ENCODE measurements around the gene EFHD1.
"Not testable (repeated sequence)": the region's sequence is repeated elsewhere in the genome, so short reads cannot be mapped to it uniquely, and the experiment has no call there.

EFHD1 gene

DNA sequence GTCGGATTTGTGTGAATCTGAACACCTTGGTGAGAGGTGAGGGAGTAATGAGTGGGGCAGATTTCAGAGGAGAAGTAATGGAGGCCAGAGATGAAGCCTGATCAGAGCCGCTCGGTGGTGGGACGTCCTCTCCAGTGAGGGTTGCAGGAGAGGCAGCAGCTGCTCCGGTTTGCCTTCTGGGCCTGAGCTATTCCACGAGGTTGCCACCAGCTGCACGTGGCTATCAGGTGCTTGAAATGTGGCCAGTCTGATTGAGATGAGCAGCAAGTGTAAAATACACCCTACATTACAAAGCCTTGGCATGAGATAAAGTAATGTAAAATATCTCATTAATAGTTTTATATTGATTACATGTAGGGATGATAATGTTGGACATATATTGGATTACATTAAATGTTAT is 10.8 kb upstream of the EFHD1 start:
- no peak for DNase-seq

DNA sequence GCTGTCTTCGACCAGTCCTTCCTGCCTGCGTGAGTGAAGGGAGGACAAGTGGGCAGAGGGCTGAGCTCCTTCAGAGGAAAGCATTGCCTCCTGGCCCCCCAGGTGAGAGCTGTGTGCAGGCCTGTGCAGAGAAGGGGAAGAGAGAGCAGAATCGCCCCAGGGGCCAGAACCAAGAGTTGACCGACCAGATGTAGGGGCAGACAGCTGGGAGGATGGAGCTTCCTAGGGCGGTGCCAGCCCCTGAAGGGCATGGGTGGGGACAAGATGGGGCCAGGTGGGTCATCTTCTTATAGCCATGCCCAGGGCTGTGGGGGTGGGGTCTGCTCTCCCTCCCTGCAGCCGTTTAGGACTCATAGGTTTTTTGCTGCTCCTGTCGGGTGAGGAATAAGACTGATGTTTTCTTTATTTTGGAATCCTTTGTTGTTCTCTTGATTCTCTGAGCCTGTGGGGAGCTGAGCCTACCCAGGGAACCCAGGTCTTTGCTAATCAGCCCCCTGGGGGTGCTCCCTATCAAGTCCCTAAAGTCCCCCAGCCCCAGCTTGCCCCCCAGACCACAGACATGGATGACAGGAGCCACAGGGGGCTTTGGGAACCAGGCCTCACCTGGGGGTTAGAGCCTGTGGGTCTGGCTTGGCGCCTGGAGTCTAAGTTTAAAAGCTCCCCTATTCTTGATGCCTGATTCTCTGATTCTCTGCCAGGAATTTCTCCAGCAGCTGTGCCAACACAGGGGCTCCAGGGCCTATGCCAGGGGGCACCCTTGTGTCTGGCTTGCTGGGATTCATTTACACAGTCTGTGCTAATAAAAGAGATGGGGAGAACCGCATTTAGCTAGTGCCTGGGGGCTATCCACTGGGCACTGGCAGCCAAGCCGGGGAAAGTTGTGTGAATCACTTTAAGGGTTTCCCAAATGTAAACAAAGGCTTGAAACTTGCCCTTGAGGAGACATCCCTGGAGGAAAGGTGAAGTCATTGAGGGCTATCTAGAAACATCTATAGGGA is 9.3 kb upstream of the EFHD1 start:
- DNase-seq = no peak

DNA sequence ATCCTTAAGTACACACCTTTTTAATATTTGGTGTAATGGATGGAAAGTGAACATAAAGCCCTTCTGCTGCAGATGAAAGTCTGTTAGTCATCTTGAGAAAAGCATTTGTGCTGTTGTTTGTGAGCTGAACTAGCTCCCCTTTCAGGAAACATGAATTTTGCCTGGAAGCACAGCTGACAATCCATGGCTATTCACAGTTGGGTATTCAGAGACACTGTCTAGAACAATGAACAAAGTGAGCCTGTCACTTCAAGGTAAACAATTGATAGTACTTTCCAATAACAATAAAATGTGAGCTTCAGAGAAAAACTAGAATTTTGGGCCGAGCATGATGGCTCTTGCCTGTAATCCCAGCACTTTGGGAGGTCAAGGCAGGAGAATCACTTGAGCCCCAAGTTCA is 6.8 kb upstream of the EFHD1 start:
- no peak for DNase-seq

DNA sequence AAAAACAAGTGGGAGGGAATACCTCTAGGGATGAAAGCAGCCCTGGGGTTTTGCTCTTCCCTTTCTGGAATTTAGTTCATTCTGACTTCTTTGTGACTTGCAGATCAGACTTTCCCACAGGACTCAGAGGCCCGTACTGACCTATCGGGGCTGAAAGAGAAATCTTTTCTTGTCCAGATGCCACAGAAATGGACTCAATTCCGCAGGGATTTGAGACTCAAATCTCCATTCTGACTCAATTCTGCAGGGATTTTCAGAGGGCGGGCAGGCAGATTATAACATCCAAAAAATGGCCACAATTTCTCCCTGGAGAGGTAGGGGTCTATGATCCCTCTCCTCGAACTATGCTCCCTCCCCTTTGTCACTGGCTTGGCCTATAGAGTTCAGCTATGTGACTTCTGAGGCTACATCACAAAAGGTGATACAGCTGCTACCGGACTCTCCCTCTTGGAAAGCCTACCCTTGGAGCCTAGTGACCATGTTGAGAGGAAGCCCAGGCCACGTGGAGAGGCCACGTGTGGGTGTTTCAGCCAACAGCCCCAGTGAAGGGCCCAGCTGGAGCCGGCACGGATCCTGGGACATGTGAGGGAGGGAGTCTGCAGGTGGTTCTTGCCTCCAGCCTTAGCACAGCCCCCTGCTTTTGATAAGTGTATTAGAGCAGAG is 4.8 kb upstream of the EFHD1 start:
- no peak for DNase-seq

DNA sequence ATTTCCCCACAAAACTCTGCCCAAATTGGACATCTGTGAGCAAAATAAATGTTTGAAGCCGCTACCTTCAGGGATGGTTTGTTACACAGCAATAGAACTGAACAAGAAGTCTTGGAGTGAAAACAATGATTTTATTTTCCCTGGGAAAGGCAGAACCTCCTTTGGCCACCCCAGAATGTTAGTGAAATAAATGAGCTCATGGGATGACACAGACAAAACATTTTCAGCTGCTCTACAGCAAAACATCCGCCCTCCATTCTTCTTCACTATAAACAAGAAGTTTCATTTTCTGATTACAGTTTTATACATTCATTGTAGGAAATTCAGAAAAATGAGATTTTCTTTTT is 4.3 kb upstream of the EFHD1 start:
- DNase-seq = no peak

DNA sequence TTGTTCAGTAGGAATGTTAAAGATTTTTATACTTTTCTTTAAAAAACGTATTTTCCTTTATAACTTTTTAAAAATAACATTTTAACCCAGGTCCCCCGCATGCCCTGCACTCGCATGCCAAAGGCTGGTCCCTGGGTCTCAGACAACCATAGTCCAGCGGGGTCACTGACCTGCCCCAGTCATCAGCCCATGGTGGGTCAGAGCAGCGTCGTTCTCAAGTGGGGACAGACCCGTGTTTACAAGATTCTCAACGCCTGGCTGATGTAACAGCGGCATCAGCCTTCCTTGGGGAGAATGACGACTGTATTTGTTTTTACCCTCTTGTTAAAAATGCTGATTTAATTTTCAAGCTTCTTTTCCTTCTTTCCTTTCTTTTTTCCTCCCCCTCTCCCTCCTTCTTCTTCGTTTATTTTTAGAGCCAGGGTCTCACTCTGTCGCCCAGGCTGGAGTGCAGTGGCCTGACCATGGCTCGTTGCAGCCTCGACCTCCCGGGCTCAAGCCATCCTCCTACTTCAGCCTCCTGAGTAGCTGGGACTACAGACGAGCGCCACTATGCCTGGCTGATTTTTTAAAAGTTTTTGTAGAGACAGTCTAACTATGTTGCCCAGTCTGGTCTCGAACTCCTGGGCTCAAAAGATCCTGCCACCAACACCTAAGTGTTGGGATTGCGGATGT is 1.0 kb upstream of the EFHD1 start:
- DNase-seq = no peak

DNA sequence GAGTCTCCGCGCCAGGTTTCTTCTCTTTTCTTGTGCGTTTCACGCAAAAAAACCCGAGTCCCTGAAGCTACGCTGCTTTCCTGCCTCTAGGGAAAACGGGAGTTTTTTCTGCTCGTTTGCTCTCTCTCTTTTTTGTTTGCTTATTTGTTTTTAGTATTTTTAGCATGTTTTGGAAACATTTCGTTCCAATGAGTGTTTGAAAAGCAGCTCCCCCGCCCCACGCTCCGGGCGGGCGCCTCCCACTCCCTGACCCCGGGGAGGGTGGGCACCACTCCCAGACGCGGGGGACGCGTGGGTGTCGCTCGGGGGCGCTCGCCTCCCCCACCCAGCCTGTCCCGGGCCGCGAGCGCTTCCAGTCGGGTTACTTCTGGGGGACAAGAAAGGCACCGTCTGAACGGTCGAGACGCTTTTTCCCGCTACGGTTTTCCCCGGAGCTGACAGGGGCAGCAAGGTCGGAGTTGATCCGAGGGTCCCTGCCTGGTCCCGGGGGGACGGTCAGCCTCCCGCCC is 446 bp upstream of the EFHD1 start:
- no peak for DNase-seq

DNA sequence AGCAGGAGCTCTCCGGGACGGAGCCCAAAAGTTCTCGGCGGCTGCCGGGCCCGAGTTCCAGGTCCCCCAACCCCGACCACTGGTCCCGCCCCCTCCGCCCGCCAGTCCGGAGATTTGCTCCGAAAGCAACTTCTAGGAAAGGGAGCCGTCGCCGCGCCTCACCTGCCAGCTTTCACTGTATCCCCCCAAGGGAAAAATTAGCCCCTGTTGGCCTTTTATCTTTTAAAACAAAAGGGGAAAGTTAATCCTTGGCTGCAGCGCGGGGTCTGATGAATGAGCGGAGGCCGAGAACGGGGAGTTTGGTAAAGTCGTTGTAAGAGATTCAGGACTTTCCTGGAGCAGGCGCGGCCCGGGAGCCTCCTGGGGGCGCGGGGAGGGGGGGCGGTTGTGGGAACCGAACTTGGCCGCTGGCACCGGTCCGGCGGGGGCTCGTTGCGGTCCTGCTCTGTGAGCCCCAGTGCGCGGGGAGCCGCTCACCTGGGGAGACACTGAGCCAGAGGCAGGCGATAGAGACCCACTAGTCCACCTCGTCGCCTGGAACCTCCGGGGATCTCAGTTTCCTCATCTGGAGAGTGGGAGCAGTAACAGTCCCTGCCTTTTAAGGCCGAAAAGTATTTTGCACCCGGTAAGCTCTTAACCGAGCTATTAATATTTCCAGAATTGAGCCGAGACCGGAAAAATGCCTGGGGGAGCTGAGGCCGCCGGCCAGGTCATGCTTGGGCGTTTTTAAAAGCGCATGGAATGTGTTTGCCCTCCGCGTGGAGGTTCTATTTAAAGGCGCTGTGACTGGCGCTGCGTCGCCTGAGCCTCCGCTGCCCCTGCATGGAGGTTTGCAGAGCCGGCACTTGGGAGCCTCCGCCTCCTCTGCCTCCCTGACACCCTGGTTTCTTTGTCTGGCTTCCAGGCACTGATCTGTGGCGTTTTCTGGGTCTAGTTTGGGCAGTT is 1.1 kb downstream of the EFHD1 start:
- no peak for DNase-seq

DNA sequence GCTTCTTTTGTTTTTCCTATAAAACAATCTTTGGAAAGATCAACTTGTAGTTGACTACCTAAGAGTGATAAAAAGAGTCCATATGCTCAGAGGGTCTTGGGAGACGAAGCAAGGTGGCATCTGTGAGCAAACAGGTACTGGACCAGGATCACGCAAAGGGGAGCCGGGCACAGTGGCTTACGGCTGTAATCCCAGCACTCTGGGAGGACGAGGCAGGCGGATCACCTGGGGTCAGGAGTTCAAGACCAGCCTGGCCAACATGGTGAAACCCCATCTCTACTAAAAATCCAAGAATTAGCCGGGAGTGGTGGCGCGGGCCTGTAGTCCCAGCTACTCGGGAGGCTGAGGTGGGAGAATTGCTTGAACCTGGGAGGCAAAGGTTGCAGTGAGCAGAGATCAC is 2.0 kb downstream of the EFHD1 start:
- DNase-seq = not testable (repeated sequence)

DNA sequence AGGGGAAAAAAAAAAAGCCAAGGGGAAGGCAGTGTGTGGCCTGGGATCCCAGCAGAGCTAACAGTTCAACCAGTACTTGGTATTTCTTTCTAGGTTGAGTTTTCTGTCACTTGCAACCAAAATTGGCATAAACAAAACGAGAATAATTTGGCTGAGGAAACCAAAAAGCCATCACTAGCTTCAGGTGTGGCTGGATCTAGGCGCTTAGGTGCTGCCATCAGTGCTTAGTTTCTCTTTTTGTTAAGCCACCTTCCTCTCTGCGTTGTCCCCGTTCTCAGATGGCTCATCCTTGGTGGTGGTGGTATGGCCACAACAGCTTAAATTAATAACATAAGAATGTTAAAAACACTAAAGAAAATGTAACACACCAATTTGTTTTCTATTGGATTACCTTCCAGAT is 2.4 kb downstream of the EFHD1 start:
- DNase-seq = no peak

DNA sequence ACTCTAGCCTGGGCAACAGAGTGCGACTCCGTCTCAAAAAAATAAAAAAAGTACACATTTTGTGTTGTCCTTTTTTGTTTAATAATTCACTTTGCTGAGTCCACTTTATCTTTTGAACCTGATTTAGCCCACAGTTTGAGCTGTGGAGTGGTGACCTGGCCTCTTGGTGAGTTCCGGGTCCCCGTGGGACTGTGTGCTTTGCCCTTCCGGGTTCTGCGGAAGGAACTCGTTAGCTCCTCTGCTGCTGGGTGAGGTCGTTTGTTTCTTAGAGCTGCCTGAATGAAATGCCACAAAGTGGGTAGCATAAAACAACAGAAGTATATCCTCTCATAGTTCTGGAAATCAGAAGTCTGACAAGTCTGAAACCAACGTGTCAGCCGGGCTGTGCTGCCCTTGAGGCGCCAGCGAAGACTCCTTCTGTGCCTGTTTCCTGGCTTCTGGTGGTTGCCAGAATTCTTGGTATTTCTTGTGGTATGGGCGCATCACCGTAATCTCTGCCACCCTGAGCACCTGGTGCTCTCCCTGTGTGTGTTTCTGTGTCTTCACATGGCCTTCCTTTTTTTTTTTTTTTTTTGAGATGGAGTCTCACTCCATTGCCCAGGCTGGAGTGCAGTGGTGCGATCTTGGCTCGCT is 3.5 kb downstream of the EFHD1 start:
- no peak for DNase-seq

DNA sequence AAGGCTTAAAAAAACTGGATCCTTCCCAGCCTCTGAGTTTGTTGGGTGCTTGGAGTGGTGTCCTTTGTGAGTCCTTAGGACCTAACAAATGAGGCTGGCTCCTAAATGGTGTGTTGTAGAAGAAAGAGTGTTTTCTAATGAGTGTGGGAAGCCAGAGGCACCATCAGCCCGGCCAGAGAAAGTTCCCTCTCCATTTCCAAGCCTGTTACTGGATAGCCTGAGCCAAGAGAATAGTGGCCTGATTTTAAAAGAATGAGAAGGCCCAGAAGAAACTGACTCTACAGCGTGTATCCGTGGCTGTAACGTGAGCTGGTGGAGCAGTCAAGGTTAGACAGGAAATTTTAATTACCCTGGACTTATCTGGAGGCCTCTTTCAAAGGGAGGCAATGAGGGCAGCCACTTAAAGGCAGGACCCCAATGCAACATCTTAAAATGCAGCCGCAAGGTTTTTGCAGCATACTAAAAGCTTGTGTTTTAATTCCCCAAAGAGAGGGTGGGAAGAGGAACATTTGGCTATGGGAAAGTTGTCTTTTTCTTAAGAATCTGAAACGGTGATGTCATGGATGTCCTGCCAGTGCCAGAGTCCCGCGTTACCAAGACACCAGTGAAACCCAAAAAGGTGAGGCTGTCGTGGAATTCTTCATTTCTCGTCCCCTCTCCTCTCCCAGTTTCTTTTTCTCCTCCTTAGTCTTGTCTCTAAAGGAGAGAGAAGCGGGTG is 4.6 kb downstream of the EFHD1 start:
- no peak for DNase-seq

DNA sequence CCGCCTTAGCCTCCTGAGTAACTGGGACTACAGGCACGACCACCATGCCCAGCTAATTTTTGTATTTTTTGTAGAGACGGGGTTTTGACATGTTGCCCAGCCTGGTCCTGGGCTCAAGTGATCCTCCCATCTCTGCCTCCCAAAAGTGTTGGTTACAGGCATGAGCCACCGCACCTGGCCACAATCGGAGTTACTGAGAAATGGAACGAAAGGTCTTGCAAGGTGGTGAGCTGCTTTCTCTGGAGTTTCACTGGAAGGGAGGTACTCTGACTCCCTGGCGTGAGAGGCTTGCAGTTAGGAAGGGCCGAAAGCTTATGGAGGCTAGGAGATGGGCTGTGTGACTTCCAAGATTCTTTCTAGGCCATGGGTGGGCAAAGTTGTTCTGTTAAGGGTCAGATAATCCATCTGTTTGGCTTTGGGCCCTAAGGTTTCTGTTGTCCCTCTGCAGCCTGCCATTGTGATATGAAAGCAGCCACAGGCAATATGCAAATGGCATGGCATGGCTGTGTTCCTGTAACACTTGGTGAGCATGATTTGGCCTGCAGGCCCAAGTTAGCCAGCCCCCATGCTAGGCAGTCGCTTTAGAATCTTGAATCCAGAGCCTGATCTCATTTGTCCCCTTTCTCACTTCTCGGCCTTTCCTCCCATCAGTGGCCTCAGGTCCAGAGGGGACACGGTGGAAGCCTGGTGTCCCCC is 7.9 kb downstream of the EFHD1 start:
- DNase-seq = no peak

DNA sequence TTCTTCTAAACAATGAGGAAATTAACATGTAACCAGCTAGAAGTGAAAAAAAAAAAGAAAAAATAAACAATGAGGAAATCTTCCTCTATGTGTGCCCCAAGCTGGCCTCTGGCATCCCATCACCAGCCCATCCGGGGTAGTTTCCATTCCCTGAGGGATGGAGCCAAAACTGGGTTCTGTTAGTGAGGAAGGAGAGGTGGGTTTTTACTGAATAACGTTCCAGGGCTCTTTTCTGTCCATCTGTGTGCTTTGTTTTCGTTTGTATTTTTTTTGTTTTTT is 9.7 kb downstream of the EFHD1 start:
- no peak for DNase-seq

DNA sequence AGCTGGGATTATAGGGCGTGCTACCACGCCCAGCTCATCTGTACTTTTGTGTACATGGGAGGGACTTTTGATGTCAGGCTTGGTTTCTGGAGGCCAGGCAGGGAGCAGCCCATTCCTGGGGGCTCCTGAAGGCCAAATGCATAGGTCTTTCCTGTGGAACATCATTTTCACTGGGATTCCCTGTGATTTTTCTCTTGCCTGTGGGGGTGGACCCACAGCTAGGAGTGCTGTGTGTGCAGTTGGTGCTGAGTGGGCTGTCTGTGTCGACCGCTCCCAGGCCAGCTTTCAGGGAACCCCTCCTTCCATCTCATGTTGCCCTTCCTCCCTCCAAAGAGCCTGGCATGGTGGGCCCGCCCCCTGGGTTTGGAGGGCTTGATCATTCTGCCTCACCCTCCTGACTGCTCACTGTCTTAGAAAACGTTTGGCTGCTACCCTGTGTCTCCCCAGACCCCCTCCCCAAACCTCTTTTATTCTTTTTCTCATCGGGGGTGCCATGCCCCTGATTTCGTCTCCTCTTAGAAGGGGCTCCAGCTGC is 10.5 kb downstream of the EFHD1 start:
- no peak for DNase-seq

DNA sequence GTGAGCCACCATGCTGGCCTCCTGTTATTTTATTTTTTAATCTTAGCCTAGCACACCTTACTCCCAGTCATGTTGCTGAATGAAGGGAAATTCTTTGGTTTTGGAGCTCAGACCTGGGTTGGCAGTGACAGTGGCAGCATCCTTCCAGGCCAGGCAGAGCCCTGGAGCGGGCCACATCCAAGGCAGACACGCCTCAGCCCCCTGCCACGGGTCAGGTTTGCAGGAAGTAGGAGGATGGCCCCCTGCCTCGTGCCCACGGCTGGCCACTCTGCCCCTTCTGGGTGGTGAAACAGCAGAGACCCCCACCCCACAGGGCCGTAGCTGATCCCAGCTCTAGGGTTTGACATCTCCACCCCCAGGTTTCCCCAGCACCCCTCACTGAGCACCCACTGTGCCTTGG is 11.7 kb downstream of the EFHD1 start:
- DNase-seq = no peak

DNA sequence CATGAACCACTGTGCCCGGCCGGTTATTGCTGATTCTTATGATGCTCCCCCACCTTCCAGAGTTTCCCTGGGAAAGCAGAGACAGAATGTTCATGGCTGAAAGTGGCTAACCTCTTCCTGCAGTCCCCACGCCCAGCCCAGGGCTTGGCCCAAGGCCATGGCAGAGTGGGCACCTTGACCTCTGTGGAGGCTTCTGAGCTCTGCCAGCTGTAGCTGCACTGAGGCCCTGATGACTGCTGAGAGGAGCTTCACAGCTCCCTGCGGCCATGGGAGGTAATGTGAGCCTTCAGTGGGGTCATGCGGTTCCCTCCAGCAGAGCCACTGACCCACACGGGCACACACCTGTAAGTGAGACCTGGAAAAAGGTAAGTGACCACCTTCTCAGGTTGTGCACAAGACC is 13.3 kb downstream of the EFHD1 start:
- DNase-seq = no peak

DNA sequence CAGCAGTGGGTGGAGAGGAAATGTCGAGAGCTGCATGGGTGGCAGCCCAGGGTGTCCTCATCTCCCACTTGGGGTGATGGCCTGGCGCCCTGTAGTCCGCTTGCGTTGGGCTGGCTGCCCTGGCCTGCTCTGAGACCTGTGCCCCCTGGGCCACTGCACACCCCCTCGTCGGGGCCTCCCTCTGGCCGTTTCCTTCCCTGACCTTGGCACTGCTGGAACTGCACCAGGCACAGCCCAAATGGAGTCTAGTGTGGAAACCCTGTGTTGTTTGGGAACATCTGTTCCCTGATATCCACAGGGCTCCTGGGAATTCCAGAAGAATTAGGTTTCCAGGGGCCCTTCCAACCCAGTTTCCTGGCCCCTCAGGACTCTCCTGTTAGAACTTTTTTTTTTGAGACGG is 13.9 kb downstream of the EFHD1 start:
- no peak for DNase-seq

DNA sequence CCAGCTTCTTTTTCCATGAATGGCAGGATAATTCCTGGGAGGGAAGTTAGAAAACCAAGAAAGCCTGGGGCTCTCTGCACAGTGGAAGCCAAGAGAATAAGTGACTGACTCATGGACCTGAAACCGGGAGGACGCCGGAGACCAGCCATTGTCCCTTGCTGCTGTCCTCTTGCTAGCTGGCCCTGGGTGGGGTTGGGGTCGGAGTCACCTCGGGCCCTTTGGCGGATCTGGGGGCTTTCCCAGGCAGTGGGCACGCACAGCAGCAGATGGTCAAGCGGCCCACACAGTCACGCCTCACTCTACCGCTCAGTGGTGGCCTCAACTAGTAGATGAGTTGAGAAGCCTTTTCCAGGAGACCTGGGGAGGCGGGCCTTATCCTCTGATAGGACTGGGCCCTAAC is 15.6 kb downstream of the EFHD1 start:
- no peak for DNase-seq

DNA sequence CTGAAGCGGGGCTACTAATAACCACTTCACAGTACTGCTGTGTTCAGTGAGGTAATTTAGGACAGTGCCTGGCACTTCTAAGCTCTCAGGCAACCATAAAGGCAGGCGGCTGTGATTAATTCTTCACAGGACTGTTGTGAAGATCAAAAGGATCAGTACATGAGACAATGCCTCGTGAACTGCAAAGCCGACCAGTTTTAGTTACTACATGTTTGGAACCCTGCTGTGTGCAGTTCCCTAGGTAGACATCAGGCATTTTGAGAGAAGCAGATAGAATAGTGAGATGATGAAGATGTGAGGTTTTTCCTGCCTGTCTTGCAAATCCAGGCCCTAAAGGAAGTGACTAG is 19.1 kb downstream of the EFHD1 start:
- no peak for DNase-seq

DNA sequence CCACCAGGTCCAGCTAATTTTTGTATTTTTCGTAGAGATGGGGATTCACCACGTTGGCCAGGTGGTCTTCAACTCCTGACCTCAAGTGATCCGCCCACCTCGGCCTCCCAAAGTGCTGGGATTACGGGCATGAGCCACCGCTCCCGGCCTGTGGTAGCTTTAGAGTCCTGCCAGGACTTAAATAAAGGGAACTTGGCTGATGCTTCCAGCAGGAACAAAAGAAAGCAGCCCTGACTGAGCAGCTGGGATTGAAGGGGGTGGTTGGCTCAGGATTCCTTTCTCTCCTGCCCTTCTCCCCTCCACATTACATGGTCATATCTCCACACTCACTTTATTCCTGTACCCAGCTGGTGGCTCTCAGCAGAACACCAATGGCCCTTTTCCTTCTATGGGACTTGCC is 20.0 kb downstream of the EFHD1 start:
- DNase-seq = no peak

Measured in DMS153 (cell line).